GM18873 (cell line): Measurements from ENCODE around the gene CTF1.
A peak's percentile ranks its signal among the peaks of the same experiment; 100 is the strongest.

ENCODE experiments used
- ATAC-seq: cut with Tn5 transposase; IDR thresholded peaks from one replicate; pipeline ENCODE4 v1.9.1; 2021; ENCODE audit warnings: mild to moderate bottlenecking, moderate library complexity, moderate number of reproducible peaks; ENCODE audit not compliant: unreplicated experiment, low FRiP score

CTF1 gene

GRCh38 chr16:30904114-30904780 is 7.8 kb downstream of the CTF1 start:
- ATAC-seq = no peak

GRCh38 chr16:30907064-30907463 is 10.7 kb downstream of the CTF1 start:
- no peak for ATAC-seq

- no peak for ATAC-seq
Observed at GRCh38 chr16:30910427-30911029, 14.1 kb downstream of the CTF1 start.

- ATAC-seq = no peak
Observed at GRCh38 chr16:30912794-30913412, 16.5 kb downstream of the CTF1 start.

GRCh38 chr16:30914830-30915229 is 18.4 kb downstream of the CTF1 start:
- no peak for ATAC-seq

- no peak for ATAC-seq
Observed at GRCh38 chr16:30918614-30919013, 22.2 kb downstream of the CTF1 start.

GRCh38 chr16:30920891-30921290 is 24.5 kb downstream of the CTF1 start:
- no peak for ATAC-seq

GRCh38 chr16:30921459-30921747 is 25.0 kb downstream of the CTF1 start:
- ATAC-seq = no peak

- ATAC-seq = no peak
Observed at GRCh38 chr16:30921748-30922419, 25.5 kb downstream of the CTF1 start.

GRCh38 chr16:30922420-30922959 is 26.1 kb downstream of the CTF1 start:
- ATAC-seq = peak; percentile 67

GRCh38 chr16:30922960-30923535 is 26.6 kb downstream of the CTF1 start:
- ATAC-seq = peak; percentile 55

GRCh38 chr16:30923554-30924075 is 27.2 kb downstream of the CTF1 start, which contains the start of gene FBXL19:
FBXL19 (plus strand) TSS chr16:30923572; CDS start chr16:30925755, 2,183 bp downstream.
- ATAC-seq = no peak

- no peak for ATAC-seq
Observed at GRCh38 chr16:30924076-30924912, 27.9 kb downstream of the CTF1 start.

- no peak for ATAC-seq
Observed at GRCh38 chr16:30924913-30925631, 28.7 kb downstream of the CTF1 start.

- no peak for ATAC-seq
Observed at GRCh38 chr16:30925632-30925987, 29.2 kb downstream of the CTF1 start.

- no peak for ATAC-seq
Observed at GRCh38 chr16:30925995-30926811, 29.8 kb downstream of the CTF1 start.

GRCh38 chr16:30926937-30927788 is 30.7 kb downstream of the CTF1 start:
- no peak for ATAC-seq
